A673 (cell line): ENCODE results near the gene SPAG7.

Source experiments
- EZH2 ChIP-seq: fragments of 200-600 bp; sonication (generic); IDR thresholded peaks from 2 replicates; pipeline ENCODE4 v1.6.1; 2017; ENCODE audit warnings: borderline replicate concordance, low read depth, mild to moderate bottlenecking, mixed read lengths, antibody characterized with exemption, low read length; ENCODE audit not compliant: poor library complexity, severe bottlenecking
- TF ChIP-seq, protein P1 (sequence below): fragments of 300-800, 200-600 bp; sonication (generic); conservative IDR thresholded peaks from 2 replicates; pipeline ENCODE4 v1.5.1; 2017; ENCODE audit warnings: low read depth, mild to moderate bottlenecking, antibody characterized with exemption, low read length, moderate library complexity, mixed read lengths

- TF ChIP-seq, protein P1, sequence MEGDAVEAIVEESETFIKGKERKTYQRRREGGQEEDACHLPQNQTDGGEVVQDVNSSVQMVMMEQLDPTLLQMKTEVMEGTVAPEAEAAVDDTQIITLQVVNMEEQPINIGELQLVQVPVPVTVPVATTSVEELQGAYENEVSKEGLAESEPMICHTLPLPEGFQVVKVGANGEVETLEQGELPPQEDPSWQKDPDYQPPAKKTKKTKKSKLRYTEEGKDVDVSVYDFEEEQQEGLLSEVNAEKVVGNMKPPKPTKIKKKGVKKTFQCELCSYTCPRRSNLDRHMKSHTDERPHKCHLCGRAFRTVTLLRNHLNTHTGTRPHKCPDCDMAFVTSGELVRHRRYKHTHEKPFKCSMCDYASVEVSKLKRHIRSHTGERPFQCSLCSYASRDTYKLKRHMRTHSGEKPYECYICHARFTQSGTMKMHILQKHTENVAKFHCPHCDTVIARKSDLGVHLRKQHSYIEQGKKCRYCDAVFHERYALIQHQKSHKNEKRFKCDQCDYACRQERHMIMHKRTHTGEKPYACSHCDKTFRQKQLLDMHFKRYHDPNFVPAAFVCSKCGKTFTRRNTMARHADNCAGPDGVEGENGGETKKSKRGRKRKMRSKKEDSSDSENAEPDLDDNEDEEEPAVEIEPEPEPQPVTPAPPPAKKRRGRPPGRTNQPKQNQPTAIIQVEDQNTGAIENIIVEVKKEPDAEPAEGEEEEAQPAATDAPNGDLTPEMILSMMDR: no peak
- TF ChIP-seq EZH2: no peak
Observed at GRCh38 chr17:4972752-4973151, 5.1 kb upstream of the SPAG7 start.
